HEK293T (cell line): ENCODE results near the gene SLC8A1.

Source experiments
- CTCF ChIA-PET: fragments of 350-600 bp; formaldehyde crosslinking; extraction: SDS; loops from one replicate; lab custom pipeline; 2021; ENCODE audit warnings: antibody characterized with exemption, inconsistent platforms; lab: Yijun Ruan, JAX
- POLR2A ChIA-PET: fragments of 350-600 bp; formaldehyde crosslinking; extraction: SDS; loops from one replicate; lab custom pipeline; 2020; ENCODE audit warnings: antibody characterized with exemption, inconsistent platforms; lab: Yijun Ruan, JAX
- DNase-seq: peaks from one replicate; pipeline ENCODE4 v3.0.0; 2012; ENCODE audit warnings: mixed read lengths; ENCODE audit errors: extremely low spot score
- ARNT ChIP-seq: fragments of 450-650 bp; IDR thresholded peaks from 2 replicates; pipeline ENCODE4 v1.6.1; 2017; ENCODE audit warnings: mild to moderate bottlenecking
- BHLHE40 ChIP-seq: fragments of 450-650 bp; IDR thresholded peaks from 2 replicates; pipeline ENCODE4 v1.6.1; 2016; ENCODE audit warnings: mild to moderate bottlenecking, moderate library complexity, borderline replicate concordance
- CTBP1 ChIP-seq: fragments of 450-650 bp; IDR thresholded peaks from 2 replicates; pipeline ENCODE4 v1.6.1; 2016; ENCODE audit warnings: borderline replicate concordance
- ELF4 ChIP-seq: fragments of 450-650 bp; IDR thresholded peaks from 2 replicates; pipeline ENCODE4 v1.6.1; 2017; ENCODE audit warnings: antibody characterized with exemption
- FOXA1 ChIP-seq: fragments of 450-650 bp; IDR thresholded peaks from 2 replicates; pipeline ENCODE4 v1.6.1; 2016; ENCODE audit warnings: mild to moderate bottlenecking
- FOXK2 ChIP-seq: fragments of 450-650 bp; IDR thresholded peaks from 2 replicates; pipeline ENCODE4 v1.6.1; 2016; ENCODE audit warnings: mild to moderate bottlenecking
- FOXM1 ChIP-seq: fragments of 450-650 bp; IDR thresholded peaks from 2 replicates; pipeline ENCODE4 v1.6.1; 2017; ENCODE audit warnings: mild to moderate bottlenecking, borderline replicate concordance
- HDGF ChIP-seq: fragments of 450-650 bp; IDR thresholded peaks from 2 replicates; pipeline ENCODE4 v1.6.1; 2017; ENCODE audit warnings: antibody characterized with exemption, borderline replicate concordance
- L3MBTL2 ChIP-seq: fragments of 450-650 bp; conservative IDR thresholded peaks from 2 replicates; pipeline ENCODE4 v1.6.1; 2016; ENCODE audit warnings: mild to moderate bottlenecking
- LEF1 ChIP-seq: fragments of 450-650 bp; IDR thresholded peaks from 2 replicates; pipeline ENCODE4 v1.6.1; 2017; ENCODE audit warnings: mild to moderate bottlenecking, borderline replicate concordance
- NFRKB ChIP-seq: fragments of 450-650 bp; IDR thresholded peaks from 2 replicates; pipeline ENCODE4 v1.6.1; 2016; ENCODE audit warnings: mild to moderate bottlenecking, moderate library complexity
- PKNOX1 ChIP-seq: fragments of 450-650 bp; IDR thresholded peaks from 2 replicates; pipeline ENCODE4 v1.6.1; 2016
- SP1 ChIP-seq: fragments of 450-650 bp; IDR thresholded peaks from 2 replicates; pipeline ENCODE4 v1.6.1; 2017
- SUZ12 ChIP-seq: fragments of 450-650 bp; IDR thresholded peaks from 2 replicates; pipeline ENCODE4 v1.6.1; 2016; ENCODE audit warnings: mild to moderate bottlenecking
- TARDBP ChIP-seq: fragments of 450-650 bp; IDR thresholded peaks from 2 replicates; pipeline ENCODE4 v1.6.1; 2016
- ZNF384 ChIP-seq: fragments of 450-650 bp; IDR thresholded peaks from 2 replicates; pipeline ENCODE4 v1.6.1; 2016

The SLC8A1 gene

DNA sequence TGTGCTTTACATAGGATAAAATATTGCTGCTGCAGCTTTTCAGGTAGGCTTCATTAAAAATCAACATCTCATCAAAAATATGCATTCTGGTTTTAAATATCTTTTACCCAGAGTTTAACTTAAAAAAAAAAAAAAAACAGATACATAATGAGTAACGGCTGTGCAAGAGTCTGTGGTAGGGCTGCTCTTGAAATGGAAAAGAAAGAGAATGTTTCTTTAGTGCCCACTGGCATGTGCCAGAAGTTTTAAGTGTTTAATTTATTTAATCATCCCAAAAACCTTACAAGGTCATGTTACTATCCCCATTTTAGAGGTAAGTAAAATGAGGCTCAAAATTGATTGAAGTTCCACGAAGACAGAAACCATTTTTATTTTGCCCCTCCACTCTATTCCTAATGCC is 92.1 kb downstream of the SLC8A1 start:
- CTCF ChIA-PET, result no interaction called here
- DNase-seq, result no peak
- TF ChIP-seq HDGF (no peak), SP1 (no peak), ARNT (no peak), SUZ12 (no peak), L3MBTL2 (no peak), PKNOX1 (no peak), FOXA1 (no peak), ZNF384 (no peak)
- POLR2A ChIA-PET, result no interaction called here

- TF ChIP-seq ELF4 (no peak), HDGF (no peak), ZNF384 (no peak), SUZ12 (no peak), FOXA1 (no peak), NFRKB (no peak), FOXM1 (no peak), BHLHE40 (no peak), L3MBTL2 (no peak), FOXK2 (no peak), SP1 (no peak), CTBP1 (no peak), LEF1 (no peak)
- CTCF ChIA-PET, result no interaction called here
Measured at GRCh38 chr2:40358783-40359182, 93.1 kb downstream of the SLC8A1 start.

DNA sequence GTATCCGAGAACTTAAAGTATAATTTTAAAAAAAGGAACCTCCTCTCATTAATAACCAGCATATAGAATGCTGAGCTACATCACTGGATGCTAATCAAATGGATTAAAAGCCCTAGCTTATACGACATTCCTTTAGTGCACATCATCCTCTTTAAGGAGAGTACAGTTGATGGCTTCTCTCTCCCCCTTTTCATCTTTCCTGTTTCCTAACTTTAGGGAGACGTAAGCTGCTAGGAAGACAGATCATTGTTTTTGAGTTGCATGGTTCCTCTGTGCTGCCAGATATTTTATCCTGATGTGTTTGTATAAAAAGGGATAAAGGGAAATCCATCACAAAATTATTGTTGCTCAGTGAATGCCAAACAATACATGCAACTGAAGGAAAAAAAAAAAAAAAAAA is 94.2 kb downstream of the SLC8A1 start:
- ChIA-PET POLR2A (no interaction called here), CTCF (no interaction called here)
- no peak for DNase-seq

More at GRCh38 chr2:40358783-40359182, 93.1 kb downstream of the SLC8A1 start:
- no peak for DNase-seq
- POLR2A ChIA-PET, result no interaction called here

GRCh38 chr2:40355451-40355850 is 96.4 kb downstream of the SLC8A1 start:
- POLR2A ChIA-PET, result no interaction called here

More for the DNA sequence above, 94.2 kb downstream of the SLC8A1 start:
- TF ChIP-seq CTBP1 (no peak), NFRKB (no peak), ZNF384 (no peak), FOXA1 (no peak), TARDBP (no peak), PKNOX1 (no peak), ARNT (no peak), L3MBTL2 (no peak), FOXM1 (no peak), FOXK2 (no peak), LEF1 (no peak), ELF4 (no peak), HDGF (no peak), SUZ12 (no peak), BHLHE40 (no peak), SP1 (no peak)

DNA sequence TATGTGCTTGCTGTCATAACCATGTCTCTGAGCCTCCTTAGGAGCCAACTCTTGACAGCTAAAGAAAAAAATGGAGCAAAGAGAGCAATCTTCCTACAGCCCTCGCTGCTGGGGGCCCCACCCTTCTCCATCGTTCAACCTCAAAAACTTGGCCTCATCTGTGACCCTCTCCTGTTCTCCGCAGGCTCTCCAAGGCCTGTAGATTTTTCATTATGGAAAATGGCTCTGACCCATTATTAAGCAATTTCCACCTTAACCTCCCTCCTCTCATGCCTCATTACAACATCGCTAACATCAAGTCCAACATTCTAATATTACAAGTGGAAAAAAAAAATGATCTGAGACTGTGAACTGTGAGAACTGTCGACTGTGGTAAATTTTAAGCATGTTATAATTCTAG is 98.7 kb downstream of the SLC8A1 start:
- TF ChIP-seq L3MBTL2 (no peak), FOXM1 (no peak), ELF4 (no peak), CTBP1 (no peak), ZNF384 (no peak), BHLHE40 (no peak), SP1 (no peak), FOXA1 (no peak), TARDBP (no peak), SUZ12 (no peak), HDGF (no peak), ARNT (no peak)
- no peak for DNase-seq
- POLR2A ChIA-PET, result no interaction called here
- CTCF ChIA-PET, result no interaction called here

More at GRCh38 chr2:40355451-40355850, 96.4 kb downstream of the SLC8A1 start:
- DNase-seq, result no peak
- no peak for TF ChIP-seq SP1
- TF ChIP-seq CTBP1, result no peak
- TF ChIP-seq L3MBTL2, result no peak
- no peak for TF ChIP-seq FOXK2
- TF ChIP-seq BHLHE40, result no peak
- TF ChIP-seq ZNF384, result no peak
- no peak for TF ChIP-seq TARDBP
- TF ChIP-seq LEF1, result no peak
- TF ChIP-seq FOXM1, result no peak
- TF ChIP-seq NFRKB, result no peak
- TF ChIP-seq PKNOX1, result no peak
- no peak for TF ChIP-seq HDGF
- no peak for TF ChIP-seq FOXA1
- TF ChIP-seq ELF4, result no peak
- TF ChIP-seq ARNT, result no peak
- CTCF ChIA-PET, result no interaction called here

DNA sequence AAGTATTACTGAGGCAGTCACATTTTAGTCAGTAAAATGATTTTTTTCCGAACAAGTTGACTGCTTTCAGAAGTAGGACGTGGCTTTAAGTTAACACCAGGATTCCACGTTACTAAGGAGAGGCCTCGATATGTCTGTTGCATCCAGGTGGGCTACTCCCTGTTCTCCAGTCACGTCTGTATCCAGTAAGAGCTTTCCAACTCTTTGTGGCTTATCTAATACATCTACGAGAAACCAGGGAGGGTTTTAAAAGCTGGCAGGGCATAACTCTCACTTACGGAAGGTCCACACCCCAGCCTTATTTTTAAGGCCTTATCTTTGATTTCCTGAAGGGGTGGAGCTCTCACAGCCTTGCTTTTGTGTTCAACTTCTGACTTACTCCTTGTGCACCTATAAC is 99.2 kb downstream of the SLC8A1 start:
- DNase-seq, result no peak
- TF ChIP-seq LEF1, result no peak
- TF ChIP-seq ARNT, result no peak
- TF ChIP-seq TARDBP, result no peak
- no peak for TF ChIP-seq FOXM1
- TF ChIP-seq NFRKB, result no peak
- TF ChIP-seq FOXA1, result no peak
- TF ChIP-seq SP1, result no peak
- TF ChIP-seq ELF4, result no peak
- no peak for TF ChIP-seq ZNF384
- no peak for TF ChIP-seq L3MBTL2
- TF ChIP-seq BHLHE40, result no peak
- TF ChIP-seq SUZ12, result no peak
- TF ChIP-seq HDGF, result no peak
- no peak for TF ChIP-seq FOXK2
- TF ChIP-seq CTBP1, result no peak
- no peak for TF ChIP-seq PKNOX1
- ChIA-PET CTCF (no interaction called here), POLR2A (no interaction called here)
